GM12872 (cell line): ENCODE measurements around the gene GAREM2.

Experiments
- TF ChIP-seq, protein P1 (sequence below): IDR thresholded peaks from 3 replicates; pipeline ENCODE4 v1.5.1; 2011; ENCODE audit warnings: low read depth, mild to moderate bottlenecking, low read length, moderate library complexity; ENCODE audit not compliant: insufficient read depth

GAREM2 gene

GRCh38 chr2:26172871-26173775 lies at the start of gene GAREM2:
GAREM2 (plus strand) TSS chr2:26173088; CDS start chr2:26173221, 133 bp downstream.
- TF ChIP-seq, protein P1, sequence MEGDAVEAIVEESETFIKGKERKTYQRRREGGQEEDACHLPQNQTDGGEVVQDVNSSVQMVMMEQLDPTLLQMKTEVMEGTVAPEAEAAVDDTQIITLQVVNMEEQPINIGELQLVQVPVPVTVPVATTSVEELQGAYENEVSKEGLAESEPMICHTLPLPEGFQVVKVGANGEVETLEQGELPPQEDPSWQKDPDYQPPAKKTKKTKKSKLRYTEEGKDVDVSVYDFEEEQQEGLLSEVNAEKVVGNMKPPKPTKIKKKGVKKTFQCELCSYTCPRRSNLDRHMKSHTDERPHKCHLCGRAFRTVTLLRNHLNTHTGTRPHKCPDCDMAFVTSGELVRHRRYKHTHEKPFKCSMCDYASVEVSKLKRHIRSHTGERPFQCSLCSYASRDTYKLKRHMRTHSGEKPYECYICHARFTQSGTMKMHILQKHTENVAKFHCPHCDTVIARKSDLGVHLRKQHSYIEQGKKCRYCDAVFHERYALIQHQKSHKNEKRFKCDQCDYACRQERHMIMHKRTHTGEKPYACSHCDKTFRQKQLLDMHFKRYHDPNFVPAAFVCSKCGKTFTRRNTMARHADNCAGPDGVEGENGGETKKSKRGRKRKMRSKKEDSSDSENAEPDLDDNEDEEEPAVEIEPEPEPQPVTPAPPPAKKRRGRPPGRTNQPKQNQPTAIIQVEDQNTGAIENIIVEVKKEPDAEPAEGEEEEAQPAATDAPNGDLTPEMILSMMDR = no peak

- TF ChIP-seq, protein P1 = no peak
These were observed 49.5 kb upstream of the GAREM2 start for GRCh38 chr2:26123426-26123825.

DNA sequence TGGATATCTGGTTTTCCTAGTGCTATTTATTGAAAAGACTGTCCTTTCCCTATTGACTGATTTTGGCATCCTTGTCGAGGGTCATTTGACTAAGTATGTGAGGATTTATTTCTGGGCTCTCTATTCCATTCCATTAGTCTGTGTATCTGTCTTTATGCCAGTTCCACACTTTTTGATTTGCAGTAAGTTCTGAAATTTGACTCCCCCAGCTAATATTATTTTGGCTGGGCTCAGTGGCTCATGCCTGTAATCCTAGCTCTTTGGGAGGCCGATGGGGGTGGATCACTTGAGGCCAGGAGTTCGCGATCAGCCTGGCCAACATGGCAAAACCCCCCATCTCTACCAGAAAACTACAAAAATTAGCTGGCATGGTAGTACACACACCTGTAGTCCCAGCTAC lies 46.8 kb upstream of the GAREM2 start:
- TF ChIP-seq, protein P1 = no peak

- TF ChIP-seq, protein P1 = no peak
These were observed 44.7 kb upstream of the GAREM2 start for GRCh38 chr2:26128176-26128575.

DNA sequence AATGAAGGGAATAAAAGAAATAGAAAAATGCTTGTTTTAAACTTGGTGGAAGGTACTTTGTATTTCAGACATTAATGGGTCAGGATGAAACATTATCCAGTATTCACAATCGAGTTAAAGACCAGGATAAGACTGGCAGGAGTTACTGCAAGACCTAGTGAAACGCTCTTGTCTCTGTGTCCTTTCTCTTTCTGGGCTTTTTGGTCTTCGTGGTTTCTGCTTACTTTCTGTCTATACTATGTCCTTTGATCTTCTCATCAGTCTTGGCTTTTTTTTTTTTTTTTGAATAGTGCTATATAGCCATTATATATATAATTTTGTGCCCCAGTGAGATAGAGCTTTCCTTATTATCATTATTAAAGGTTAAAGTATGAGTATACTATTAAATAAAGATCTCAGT lies 42.1 kb upstream of the GAREM2 start:
- TF ChIP-seq, protein P1 = no peak

DNA sequence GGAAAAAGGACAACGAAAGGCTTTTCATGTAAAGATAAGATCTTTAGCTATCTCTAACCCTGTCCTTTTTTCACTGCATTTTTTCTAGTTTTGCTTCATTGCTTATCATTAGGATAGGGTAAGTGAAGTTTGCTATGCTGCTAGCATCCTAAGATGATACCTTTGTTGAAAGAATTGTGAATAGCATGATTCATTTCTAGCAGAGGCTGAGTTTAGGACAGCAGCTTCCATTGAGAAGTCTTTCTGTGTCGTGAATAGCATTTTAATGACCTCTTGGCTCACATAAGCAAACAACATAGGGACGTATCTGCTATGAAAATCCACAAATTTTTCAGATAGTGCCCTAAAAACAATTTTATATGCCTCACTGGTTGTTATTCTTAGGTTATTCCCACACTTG lies 36.4 kb upstream of the GAREM2 start:
- TF ChIP-seq, protein P1 = no peak

GRCh38 chr2:26139269-26140183 lies 33.4 kb upstream of the GAREM2 start:
- TF ChIP-seq, protein P1 = no peak
